Measurements from ENCODE around the gene NDRG2. TPM values are rescaled to one million over a fixed set of nuclear protein-coding genes. Genes with fewer than 3 reads are reported as not detected.

NDRG2 gene
- total RNA-seq = 5.7 and 7.2 TPM in 2 replicates

DNA sequence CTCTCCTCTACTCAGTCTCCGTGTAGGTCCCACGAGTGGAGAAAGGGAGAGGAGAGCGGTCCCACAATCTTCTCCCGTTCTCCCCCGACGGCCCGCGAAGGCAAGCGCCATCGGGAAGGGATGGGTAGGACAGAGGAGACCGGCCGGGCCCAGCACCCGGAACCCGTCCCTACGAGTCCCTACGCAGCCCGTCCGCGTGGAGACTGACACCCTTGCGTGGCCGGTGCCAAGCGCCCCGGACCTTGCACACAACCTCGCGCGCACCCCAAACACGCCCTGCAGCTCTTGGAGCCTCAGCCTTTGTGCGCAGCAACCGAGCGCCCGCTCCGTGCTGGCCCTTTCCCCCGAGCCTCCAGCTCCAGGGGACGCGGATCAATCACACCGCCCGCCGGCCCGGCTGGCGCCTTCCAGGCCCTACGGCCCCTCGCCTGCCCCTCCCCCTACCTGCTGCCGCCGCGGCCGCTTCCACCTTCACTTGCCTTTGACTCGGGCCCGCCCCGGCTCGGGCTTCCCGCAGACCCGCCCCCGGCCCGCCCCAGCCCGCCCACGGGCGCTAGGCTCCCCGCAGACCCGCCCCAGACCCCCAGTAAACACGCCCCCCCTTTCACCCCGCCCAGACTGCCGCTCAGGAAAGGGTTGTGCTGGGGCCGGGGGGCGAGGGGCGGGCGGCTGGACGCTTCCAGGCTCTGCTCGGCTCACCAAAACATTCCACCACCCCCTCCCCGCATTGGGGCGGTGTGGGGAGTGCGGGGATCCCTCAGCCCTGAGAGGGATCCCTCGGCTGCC lies at the start of gene NDRG2:
Gene NDRG2, minus strand, starts transcription at position 477 of the 786 bp plus-strand sequence. CDS start 1,746 bp downstream, outside the sequence.

DNA sequence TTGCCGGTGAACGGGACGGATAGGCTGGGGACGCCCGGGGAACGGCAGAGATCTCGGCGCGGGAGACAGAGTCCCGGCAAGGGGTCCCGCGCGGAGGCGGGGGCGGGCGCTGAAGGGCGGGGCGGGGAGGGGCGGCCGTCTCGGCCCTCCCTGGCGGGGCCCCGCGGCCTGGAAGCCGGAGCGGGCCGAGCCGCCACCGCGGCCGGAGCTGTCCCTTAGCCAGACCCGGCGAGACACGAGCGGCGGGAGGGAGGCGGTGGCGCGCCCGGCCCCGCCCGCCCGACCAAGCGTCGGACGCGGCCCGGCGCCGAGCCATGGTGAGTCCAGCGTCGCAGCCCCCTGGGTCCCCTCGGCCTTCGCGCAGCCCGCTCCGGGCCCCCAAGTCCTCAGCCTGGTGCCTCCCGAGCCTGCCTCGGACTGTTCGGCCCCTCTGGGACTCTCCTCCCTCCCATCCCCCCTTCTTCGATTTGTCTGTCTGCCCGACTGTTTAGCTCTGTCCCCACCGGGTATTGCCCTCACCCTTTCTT lies 45.3 kb upstream of the NDRG2 start, which contains the start of gene ARHGEF40:
Gene ARHGEF40, plus strand, starts transcription at position 222 of the 527 bp plus-strand sequence. Its CDS starts 93 bp downstream, at position 315.

DNA sequence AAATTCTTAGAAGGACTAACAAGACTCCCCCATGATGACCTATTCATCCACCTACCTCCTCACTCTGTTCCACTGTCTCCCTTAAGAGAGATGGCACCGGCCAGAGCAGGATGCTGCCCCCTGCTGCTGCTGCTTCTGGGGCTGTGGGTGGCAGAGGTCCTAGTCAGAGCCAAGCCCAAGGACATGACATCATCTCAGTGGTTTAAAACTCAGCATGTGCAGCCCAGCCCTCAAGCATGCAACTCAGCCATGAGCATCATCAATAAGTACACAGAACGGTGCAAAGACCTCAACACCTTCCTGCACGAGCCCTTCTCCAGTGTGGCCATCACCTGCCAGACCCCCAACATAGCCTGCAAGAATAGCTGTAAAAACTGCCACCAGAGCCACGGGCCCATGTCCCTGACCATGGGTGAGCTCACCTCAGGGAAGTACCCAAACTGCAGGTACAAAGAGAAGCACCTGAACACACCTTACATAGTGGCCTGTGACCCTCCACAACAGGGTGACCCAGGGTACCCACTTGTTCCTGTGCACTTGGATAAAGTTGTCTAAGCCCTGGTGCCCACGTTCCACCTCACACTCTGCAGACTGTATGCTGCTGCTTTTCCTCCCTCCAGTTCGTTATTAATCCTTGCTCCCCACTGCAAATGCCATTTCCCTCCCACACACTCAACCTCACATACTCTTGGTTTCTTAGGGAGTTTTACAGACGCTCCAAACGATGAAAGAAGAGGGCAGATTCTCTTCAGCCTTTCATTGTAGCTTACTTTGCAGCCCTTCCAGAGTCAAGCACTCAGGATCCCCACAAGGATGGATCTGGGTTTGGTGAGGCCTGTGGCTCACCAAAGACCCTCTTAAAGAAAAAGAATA lies 33.2 kb upstream of the NDRG2 start, which contains the start of gene RNASE8:
Gene RNASE8, plus strand, starts transcription at position 20 of the 873 bp plus-strand sequence. Its CDS starts 71 bp downstream, at position 91.

DNA sequence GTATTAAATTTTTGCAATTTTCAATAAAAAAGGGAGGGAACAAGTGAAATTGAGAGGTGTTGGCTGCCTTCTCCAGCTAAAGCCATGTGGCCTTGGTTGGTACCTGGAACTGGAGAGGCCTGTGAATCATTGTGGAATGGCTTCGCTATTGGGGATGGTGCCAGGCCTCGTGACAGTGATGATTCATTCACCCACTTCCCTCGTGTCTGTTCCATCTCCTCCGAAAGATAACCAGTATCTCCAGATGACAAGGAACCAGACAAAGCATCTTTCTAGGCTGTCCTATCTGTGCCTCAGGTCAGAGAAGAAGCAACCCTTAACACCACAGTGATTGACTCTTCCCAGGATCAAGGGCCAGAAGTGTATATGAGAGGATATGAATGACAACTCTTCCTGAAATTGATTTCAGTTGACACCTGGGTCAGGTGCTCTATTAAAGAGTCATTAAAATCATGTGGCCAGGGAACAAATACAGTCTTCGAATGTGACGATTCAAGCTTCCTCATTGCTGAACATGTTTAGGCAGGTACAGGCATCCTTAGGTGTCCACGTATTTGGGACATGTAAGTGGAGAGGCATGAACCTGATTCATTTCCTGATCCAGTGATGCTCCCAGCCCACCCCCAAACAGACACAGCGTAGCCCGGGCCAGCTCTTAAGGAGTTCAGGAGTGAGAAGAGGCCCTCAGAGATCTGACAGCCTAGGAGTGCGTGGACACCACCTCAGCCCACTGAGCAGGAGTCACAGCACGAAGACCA lies 17.0 kb upstream of the NDRG2 start, which contains the start of gene RNASE7:
Gene RNASE7, plus strand, starts transcription at position 687 of the 758 bp plus-strand sequence. CDS start 631 bp downstream, outside the sequence.

DNA sequence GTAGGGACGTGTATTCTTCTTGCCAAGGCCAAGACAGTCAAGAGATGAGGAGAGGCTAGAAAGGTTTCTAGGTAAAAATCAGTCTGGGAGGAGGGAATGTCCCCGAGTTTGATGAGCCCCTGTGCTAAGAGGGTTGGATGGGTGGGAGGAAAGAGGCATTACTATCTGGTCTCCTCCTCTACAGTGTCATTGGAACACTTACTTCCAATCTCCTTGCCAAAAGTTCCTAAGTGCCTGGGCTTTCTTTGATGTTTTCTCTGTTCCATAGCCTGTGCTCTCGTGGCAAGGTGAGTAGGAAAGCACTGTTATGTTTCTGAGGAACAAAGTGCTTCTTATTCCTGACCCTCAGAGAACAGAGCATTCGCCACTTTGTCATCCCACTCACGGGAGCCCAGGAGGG lies 9.8 kb upstream of the NDRG2 start, which contains the start of gene RNASE13:
Gene RNASE13, minus strand, starts transcription at position 101 of the 400 bp plus-strand sequence. CDS start 519 bp downstream, outside the sequence.

DNA sequence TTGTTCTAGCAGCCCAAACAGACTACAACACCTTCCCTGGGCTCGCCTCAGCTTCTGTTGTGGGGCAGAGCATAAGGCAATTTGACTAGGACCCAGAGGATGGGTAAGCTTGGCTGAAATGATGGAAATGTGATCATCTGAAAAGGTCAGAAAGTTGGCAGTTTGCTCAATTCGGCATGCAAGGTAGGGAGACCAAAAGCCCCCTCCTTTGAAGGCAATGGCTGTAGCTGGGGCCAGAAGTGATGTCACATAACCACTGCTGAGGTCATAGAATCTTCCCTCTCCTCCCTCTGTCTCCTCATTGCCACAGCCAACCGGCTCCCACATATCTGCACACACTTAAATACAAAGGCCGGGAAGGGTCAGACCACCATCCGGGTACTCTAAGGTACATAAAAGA lies 5.1 kb upstream of the NDRG2 start, which contains the start of gene TPPP2:
Gene TPPP2, plus strand, starts transcription at position 301 of the 400 bp plus-strand sequence. CDS start 365 bp downstream, outside the sequence.

DNA sequence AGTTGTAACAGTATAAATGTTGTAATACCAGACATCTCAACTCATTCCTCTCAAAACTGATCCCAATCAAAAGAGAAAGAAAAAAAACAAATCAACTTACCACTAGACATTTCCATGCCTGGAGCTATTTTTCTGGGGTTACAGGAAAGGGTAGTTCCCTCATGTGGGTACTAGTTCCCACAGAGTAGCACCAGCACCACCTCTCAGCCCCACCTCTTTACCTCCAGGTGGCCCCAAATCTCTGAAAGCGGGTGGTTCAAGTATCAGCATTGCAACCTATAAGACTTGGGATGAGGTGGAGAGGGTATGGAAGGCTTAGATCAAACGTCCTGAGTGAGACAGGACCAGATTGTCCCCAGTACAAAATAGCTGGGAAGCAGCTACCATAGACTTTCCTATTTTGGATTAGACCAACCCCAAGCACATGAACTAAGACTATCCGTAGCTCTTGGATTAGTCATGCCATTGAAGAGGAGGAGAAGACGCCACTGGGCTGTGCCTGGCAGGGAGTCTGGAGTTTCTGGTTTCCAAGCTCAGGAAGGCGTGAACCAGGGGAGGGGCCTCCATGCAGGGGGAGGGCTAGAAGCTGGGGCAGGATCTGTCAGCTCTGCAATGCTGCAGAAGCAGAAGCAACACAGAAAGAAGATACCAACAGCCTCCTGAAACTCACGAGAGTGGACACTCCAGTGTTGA lies 26.0 kb downstream of the NDRG2 start, which contains the start of gene SLC39A2:
Gene SLC39A2, plus strand, starts transcription at position 620 of the 693 bp plus-strand sequence. CDS start 154 bp downstream, outside the sequence.

DNA sequence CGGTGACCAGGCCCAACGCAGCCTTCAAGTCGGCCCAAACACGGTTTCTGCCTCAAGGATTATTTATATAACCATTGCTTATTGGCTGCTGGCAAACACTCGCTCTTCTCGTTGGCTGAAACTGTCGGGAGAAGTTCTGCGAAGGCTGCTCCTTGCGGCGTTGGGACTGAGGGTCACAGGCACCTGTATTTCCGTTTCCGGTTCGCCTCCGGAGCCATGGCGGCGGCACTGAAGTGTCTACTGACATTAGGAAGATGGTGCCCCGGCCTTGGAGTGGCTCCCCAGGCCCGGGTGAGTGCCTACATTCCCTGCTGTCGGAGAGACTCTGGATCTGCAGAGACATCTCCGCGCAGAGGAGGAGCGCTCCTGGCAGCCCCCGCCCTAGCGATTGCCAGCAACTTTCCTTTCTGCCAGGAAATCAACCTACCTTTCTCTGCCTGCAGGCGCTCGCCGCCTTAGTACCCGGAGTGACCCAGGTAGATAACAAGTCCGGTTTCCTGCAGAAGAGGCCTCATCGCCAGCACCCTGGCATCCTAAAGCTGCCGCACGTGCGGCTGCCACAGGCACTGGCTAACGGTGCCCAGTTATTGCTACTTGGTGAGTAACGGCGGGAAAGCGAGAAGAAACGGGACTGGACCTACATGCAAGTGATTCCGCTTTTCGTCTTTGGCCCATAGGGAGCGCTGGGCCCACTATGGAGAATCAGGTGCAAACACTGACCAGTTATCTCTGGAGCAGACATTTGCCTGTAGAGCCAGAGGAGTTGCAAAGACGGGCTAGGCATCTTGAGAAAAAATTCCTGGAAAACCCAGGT lies 34.9 kb downstream of the NDRG2 start, which contains the start of gene METTL17:
Gene METTL17, plus strand, starts transcription at position 194 of the 814 bp plus-strand sequence. Its CDS starts 23 bp downstream, at position 217.

Other genes with a start within 250 kb of the NDRG2 start
- not detected in 2 replicates for gene RNASE6, start 243.8 kb downstream of the NDRG2 start, total RNA-seq
- 0.43 and 0.98 TPM in 2 replicates for gene RNASE1, start 222.2 kb downstream of the NDRG2 start, total RNA-seq
- gene RNASE3, start 133.7 kb downstream of the NDRG2 start, total RNA-seq = not detected in 2 replicates
- not detected in 2 replicates for gene RNASE2, start 69.6 kb downstream of the NDRG2 start, total RNA-seq
- gene METTL17, start 35.1 kb downstream of the NDRG2 start, total RNA-seq = 16.0 and 22.2 TPM in 2 replicates
- gene SLC39A2, start 25.8 kb downstream of the NDRG2 start, total RNA-seq = not detected in 2 replicates
- not detected in 2 replicates for gene TPPP2, start 5.2 kb upstream of the NDRG2 start, total RNA-seq
- not detected in 2 replicates for gene RNASE13, start 9.7 kb upstream of the NDRG2 start, total RNA-seq
- not detected in 2 replicates for gene RNASE7, start 17.3 kb upstream of the NDRG2 start, total RNA-seq
- gene RNASE8, start 32.8 kb upstream of the NDRG2 start, total RNA-seq = not detected in 2 replicates
- 7.4 and 11.6 TPM in 2 replicates for gene ARHGEF40, start 45.2 kb upstream of the NDRG2 start, total RNA-seq
- gene ZNF219, start 73.6 kb upstream of the NDRG2 start, total RNA-seq = 1.4 and 2.4 TPM in 2 replicates
- gene TMEM253, start 76.0 kb upstream of the NDRG2 start, total RNA-seq = 0.09 and 0.11 TPM in 2 replicates
- gene OR5AU1, start 131.0 kb upstream of the NDRG2 start, total RNA-seq = not detected in 2 replicates
- 669 and 675 TPM in 2 replicates for gene HNRNPC, start 244.4 kb upstream of the NDRG2 start, total RNA-seq